GM12878 (cell line): ENCODE measurements around the gene SDF4. TPM values are rescaled to one million over a fixed set of nuclear protein-coding genes. Genes with fewer than 3 reads are reported as not detected.

Experiments
- ATAC-seq: fragments of 200-7000 bp; cut with Tn5 transposase; 3 replicates; pipeline ENCODE4 v1.9.1; 2020; ENCODE audit warnings: mild to moderate bottlenecking, moderate library complexity
- BruUV-seq: library from RNA; stranded (reverse); fragments of 400-500 nt; replicated peaks from 2 replicates; lab custom pipeline; 2021; lab: Mats Ljungman, UMichigan
- CTCF ChIA-PET: fragments of 300-600 bp; sonication (Branson Sonifier 250); formaldehyde crosslinking; extraction: SDS; loops from one replicate; lab custom pipeline; 2021; ENCODE audit warnings: inconsistent platforms; lab: Yijun Ruan, JAX
- POLR2A ChIA-PET: fragments of 350-600 bp; formaldehyde crosslinking; extraction: SDS; loops from one replicate; lab custom pipeline; 2021; ENCODE audit warnings: inconsistent platforms; lab: Charles Lee
- RAD21 ChIA-PET: fragments of 300-600 bp; sonication (Branson Sonifier 250); formaldehyde crosslinking; loops from one replicate; lab custom pipeline; 2023; ENCODE audit warnings: antibody characterized with exemption; ENCODE audit not compliant: unreplicated experiment; lab: Charles Lee
- SMC1A ChIA-PET: fragments of 300-600 bp; sonication (Branson Sonifier 250); formaldehyde crosslinking; loops from one replicate; lab custom pipeline; 2023; ENCODE audit not compliant: unreplicated experiment, uncharacterized antibody; lab: Charles Lee
- DNase-seq: peaks from one replicate; pipeline ENCODE4 v3.0.0-alpha.2; 2011; ENCODE audit warnings: low read depth, low spot score
- FAIRE-seq: peaks from 3 replicates; lab custom pipeline; 2011; peaks lifted over from hg19 to GRCh38; lab: Jason Lieb, UNC
- H2AFZ ChIP-seq: 2 replicates; pipeline ENCODE4 v1.6.0; 2011; ENCODE audit warnings: low read depth, low read length, control low read depth; ENCODE audit not compliant: control insufficient read depth
- H3K27ac ChIP-seq: 2 replicates; pipeline ENCODE4 v1.5.1; 2011; ENCODE audit warnings: control low read depth; ENCODE audit not compliant: control insufficient read depth, insufficient read depth
- H3K27me3 ChIP-seq, 2 experiments: replicated peaks in 1 of 2; 2 replicates each; pipeline versions ENCODE4 v1.6.0 to v1.6.1; 2011; ENCODE audit warnings: low read length in 1 of 2; ENCODE audit not compliant: control insufficient read depth in 2 of 2, insufficient read depth in 2 of 2
- H3K36me3 ChIP-seq, 2 experiments: 2 replicates each; pipeline ENCODE4 v1.5.1; 2011; ENCODE audit warnings: low read length in 1 of 2; ENCODE audit not compliant: control insufficient read depth in 2 of 2, insufficient read depth in 2 of 2
- H3K4me1 ChIP-seq: 2 replicates; pipeline ENCODE4 v1.6.1; 2011; ENCODE audit warnings: mild to moderate bottlenecking, low read length, moderate library complexity, mixed read lengths; ENCODE audit not compliant: control insufficient read depth, insufficient read depth
- H3K4me2 ChIP-seq: 2 replicates; pipeline ENCODE4 v1.6.0; 2011; ENCODE audit warnings: control low read depth; ENCODE audit not compliant: control insufficient read depth, insufficient read depth
- H3K4me3 ChIP-seq: fragments of 200-600 bp; sonication (generic); 2 replicates; pipeline ENCODE4 v1.5.1; 2016
- H3K79me2 ChIP-seq: 2 replicates; pipeline ENCODE4 v1.6.0; 2011; ENCODE audit warnings: low read length; ENCODE audit not compliant: control insufficient read depth, insufficient read depth
- H3K9ac ChIP-seq: 2 replicates; pipeline ENCODE4 v1.8.0; 2011; ENCODE audit warnings: low read length, control low read depth, mixed read lengths; ENCODE audit not compliant: control insufficient read depth, insufficient read depth
- H3K9me3 ChIP-seq: replicated peaks from 3 replicates; pipeline ENCODE4 v1.5.1; 2011; ENCODE audit warnings: mild to moderate bottlenecking, low read length; ENCODE audit not compliant: control insufficient read depth, insufficient read depth
- H4K20me1 ChIP-seq: 2 replicates; pipeline ENCODE4 v1.6.0; 2011; ENCODE audit not compliant: control insufficient read depth, insufficient read depth
- BMI1 ChIP-seq: fragments of 450-650 bp; IDR thresholded peaks from 2 replicates; pipeline ENCODE4 v1.6.1; 2016; ENCODE audit warnings: mild to moderate bottlenecking, moderate library complexity, borderline replicate concordance
- CHD2 ChIP-seq: IDR thresholded peaks from 2 replicates; pipeline ENCODE4 v1.6.1; 2011; ENCODE audit warnings: low read depth, low read length, improper control_type of control experiment, borderline replicate concordance
- EGR1 ChIP-seq, 2 experiments: IDR thresholded peaks; 1 replicate in 1 of 2; 2 replicates in 1 of 2; pipeline ENCODE4 v1.6.1; 2011 to 2012; ENCODE audit warnings: low read depth in 2 of 2, low read length in 2 of 2, borderline replicate concordance in 1 of 2, mild to moderate bottlenecking in 1 of 2, moderate library complexity in 1 of 2
- MEF2B ChIP-seq: fragments of 450-650 bp; IDR thresholded peaks from 2 replicates; pipeline ENCODE4 v1.6.1; 2018; ENCODE audit warnings: mild to moderate bottlenecking, moderate library complexity; ENCODE audit not compliant: partially characterized antibody, poor library complexity, severe bottlenecking
- MYB ChIP-seq: fragments of 150-350 bp; IDR thresholded peaks from 2 replicates; pipeline ENCODE4 v1.6.1; 2014; ENCODE audit warnings: mild to moderate bottlenecking, low read depth, low read length, borderline replicate concordance
- NFYB ChIP-seq: IDR thresholded peaks from 2 replicates; pipeline ENCODE4 v1.6.1; 2011; ENCODE audit warnings: low read depth, mild to moderate bottlenecking, low read length, improper control_type of control experiment, moderate library complexity; ENCODE audit not compliant: insufficient read depth
- PAX5 ChIP-seq: IDR thresholded peaks from 2 replicates; pipeline ENCODE4 v1.6.1; 2011; ENCODE audit warnings: low read depth, low read length, borderline replicate concordance
- PML ChIP-seq: IDR thresholded peaks from 2 replicates; pipeline ENCODE4 v1.6.1; 2012; ENCODE audit warnings: low read length, inconsistent platforms
- RB1 ChIP-seq: fragments of 450-650 bp; formaldehyde crosslinking; IDR thresholded peaks from 2 replicates; pipeline ENCODE4 v1.6.1; 2017; ENCODE audit warnings: mild to moderate bottlenecking, borderline replicate concordance
- TAF1 ChIP-seq: IDR thresholded peaks from 2 replicates; pipeline ENCODE4 v1.6.1; 2011; ENCODE audit warnings: mild to moderate bottlenecking, low read depth, low read length, borderline replicate concordance
- WRNIP1 ChIP-seq: IDR thresholded peaks from 2 replicates; pipeline ENCODE4 v1.6.1; 2011; ENCODE audit warnings: low read depth, low read length, improper control_type of control experiment, borderline replicate concordance
- ZNF622 ChIP-seq: fragments of 450-650 bp; IDR thresholded peaks from 2 replicates; pipeline ENCODE4 v1.6.1; 2017; ENCODE audit warnings: mild to moderate bottlenecking, inconsistent platforms
- WGBS: methylation state at CpG from one replicate; pipeline ENCODE4 v1.1.6; 2016; ENCODE audit warnings: low lambda C conversion rate; ENCODE audit not compliant: insufficient replicate concordance, insufficient coverage; ENCODE audit errors: missing lambda C conversion rate; 5-methylcytosine and 5-hydroxymethylcytosine counted together
- in situ Hi-C: fragments of 300-500 bp; cut with MboI; formaldehyde crosslinking; loops from 9 replicates; pipeline ENCODE4 v1.14.3; 2018; ENCODE audit warnings: mixed read lengths
- intact Hi-C: fragments of 100-400 bp; cut with micrococcal nuclease; formaldehyde crosslinking; loops from one replicate; pipeline ENCODE4 v1.14.2; 2022; ENCODE audit not compliant: unreplicated experiment
- polyA plus RNA-seq, 11 experiments: library from polyadenylated mRNA; depleted of rRNA in 4 of 11; unstranded in 6 of 11; stranded (reverse) in 5 of 11; fragments of >200 nt; fragmentation: Nextera tagmentation in 4 of 11; fragmentation: Illumina TruSeq in 1 of 11; extraction: Ambion mirVana in 4 of 11; extraction: Trizol in 1 of 11; gene quantifications; 1 replicate in 1 of 11; 2 replicates in 10 of 11; pipeline versions ENCODE4 v1.2.1 to v1.2.3, GENCODE V29; 2011 to 2016; ENCODE audit warnings: inconsistent platforms in 2 of 11, missing spikeins in 2 of 11, low read depth in 1 of 11
- total RNA-seq, 4 experiments: library from RNA; depleted of rRNA in 3 of 4; stranded (reverse); fragments of >200 nt in 3 of 4; fragmentation: Illumina TruSeq in 1 of 4; extraction: Trizol in 1 of 4; gene quantifications; 2 replicates each; pipeline versions ENCODE4 v1.2.1 to v1.2.3, GENCODE V29; 2013 to 2021
- TF ChIP-seq, protein P1 (sequence below): fragments of 150-350 bp; IDR thresholded peaks from 2 replicates; pipeline ENCODE4 v1.6.1; 2016; ENCODE audit warnings: low read depth, low read length
- TF ChIP-seq, protein P2 (sequence below): fragments of 450-650 bp; IDR thresholded peaks from 2 replicates; pipeline ENCODE4 v1.6.1; 2016; ENCODE audit warnings: mild to moderate bottlenecking
- TF ChIP-seq, protein P3 (sequence below): IDR thresholded peaks from 2 replicates; pipeline ENCODE4 v1.6.1; 2011; ENCODE audit warnings: mild to moderate bottlenecking, low read depth, low read length, moderate library complexity; ENCODE audit not compliant: insufficient replicate concordance

The SDF4 gene
- total and polyA plus RNA-seq, 10 of the 15 experiments (the other 5 are each of a cell fraction or from before 2014, with no cell fraction given) = 0.44 to 97.2 (median 40.2) TPM

DNA sequence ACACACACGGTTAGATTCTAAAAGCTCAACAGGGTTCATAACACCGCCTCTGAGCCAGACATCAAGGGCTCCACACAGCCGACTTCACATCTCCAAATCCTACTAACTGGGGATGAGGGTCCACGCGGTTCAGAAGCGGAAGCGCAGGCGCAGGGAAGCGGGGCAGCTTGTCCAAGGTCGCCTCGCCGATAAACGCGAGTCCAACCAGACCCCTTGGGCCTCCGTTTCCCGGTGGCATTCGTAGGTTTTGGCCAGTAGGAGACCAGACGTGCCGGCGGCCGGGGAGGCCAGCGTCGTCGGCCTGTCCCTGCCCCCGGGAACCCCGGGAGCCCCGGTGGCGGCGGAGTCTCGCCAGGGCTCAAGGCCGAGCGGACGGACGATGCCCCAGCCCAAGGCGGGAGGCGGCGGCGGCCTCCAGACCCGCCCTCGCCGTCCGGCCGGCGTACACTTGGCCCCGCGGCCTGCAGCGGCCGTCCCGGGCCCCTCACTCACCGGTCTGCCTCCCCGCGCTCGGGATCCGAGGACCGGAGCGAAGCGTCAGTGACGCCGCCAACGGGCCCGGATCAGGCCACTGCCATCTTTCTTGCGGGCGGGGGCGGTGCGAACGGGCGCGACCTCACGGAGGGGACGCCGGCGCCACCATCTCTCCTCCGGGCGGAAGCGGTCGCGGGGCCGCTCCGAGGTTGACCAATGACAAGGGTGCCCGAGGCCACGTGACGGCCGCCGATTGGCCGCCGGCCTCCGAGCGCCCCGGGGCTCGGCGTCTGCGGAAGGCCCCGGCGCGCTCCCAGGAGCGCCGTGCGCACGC is at the start of gene SDF4 (continued):
- TF ChIP-seq, protein P1, sequence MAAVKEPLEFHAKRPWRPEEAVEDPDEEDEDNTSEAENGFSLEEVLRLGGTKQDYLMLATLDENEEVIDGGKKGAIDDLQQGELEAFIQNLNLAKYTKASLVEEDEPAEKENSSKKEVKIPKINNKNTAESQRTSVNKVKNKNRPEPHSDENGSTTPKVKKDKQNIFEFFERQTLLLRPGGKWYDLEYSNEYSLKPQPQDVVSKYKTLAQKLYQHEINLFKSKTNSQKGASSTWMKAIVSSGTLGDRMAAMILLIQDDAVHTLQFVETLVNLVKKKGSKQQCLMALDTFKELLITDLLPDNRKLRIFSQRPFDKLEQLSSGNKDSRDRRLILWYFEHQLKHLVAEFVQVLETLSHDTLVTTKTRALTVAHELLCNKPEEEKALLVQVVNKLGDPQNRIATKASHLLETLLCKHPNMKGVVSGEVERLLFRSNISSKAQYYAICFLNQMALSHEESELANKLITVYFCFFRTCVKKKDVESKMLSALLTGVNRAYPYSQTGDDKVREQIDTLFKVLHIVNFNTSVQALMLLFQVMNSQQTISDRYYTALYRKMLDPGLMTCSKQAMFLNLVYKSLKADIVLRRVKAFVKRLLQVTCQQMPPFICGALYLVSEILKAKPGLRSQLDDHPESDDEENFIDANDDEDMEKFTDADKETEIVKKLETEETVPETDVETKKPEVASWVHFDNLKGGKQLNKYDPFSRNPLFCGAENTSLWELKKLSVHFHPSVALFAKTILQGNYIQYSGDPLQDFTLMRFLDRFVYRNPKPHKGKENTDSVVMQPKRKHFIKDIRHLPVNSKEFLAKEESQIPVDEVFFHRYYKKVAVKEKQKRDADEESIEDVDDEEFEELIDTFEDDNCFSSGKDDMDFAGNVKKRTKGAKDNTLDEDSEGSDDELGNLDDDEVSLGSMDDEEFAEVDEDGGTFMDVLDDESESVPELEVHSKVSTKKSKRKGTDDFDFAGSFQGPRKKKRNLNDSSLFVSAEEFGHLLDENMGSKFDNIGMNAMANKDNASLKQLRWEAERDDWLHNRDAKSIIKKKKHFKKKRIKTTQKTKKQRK = no peak

DNA sequence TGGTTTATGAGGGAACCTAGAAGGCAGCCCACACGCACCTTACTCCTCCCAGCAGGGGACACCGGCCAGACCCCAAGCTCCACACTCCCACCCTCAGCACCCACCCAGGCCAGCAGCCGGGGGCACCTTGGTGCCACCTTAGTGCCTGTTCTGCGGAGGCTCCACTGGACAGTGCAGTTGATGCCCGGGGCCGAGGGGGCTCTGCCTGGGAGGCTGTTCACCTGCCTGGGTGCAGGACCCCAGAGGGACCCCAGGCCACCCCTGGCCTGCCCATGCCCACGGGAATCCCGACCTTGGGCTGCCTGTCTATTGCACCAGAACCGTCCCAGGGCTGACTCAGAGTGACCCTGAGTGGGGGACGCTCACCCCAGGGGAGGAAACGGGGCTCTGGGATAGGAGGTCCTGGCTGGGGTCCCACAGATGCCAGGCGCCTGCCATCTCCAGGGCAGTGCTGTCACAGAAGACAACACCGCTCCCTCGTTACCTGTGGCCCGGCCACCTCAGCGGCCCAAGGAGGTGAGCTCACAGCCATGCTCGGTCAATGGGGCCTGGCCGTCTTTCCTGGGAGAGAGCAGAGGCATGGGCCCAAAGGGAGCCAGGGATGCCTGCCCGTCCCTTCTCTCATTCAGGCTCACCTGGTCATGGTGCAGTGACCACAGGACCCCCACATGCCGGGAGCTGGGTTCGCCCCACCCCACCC is 49.1 kb upstream of the SDF4 start:
- no peaks in the 10 kb centered on the region for H3K9me3 ChIP-seq
- DNase-seq (no peak), FAIRE-seq (no peak), ATAC-seq (no peak)
- ChIA-PET CTCF (interaction anchor here (0.6 to 1.0 kb wide), 2 partner anchors 11 to 248 kb away, joined by 3 read pairs; no protein-coding TSS in a partner anchor), RAD21 (no interaction called here), SMC1A (no interaction called here), POLR2A (no interaction called here)
- no peak overlapping the region for H2AFZ ChIP-seq
- no peaks in the 10 kb centered on the region for H3K79me2 ChIP-seq
- no peaks in the 10 kb centered on the region for H3K36me3 ChIP-seq
- WGBS = 46% methylated on average over 19 of the region's 21 CpGs
- H3K27ac ChIP-seq = no peak overlapping the region
- no peaks in the 10 kb centered on the region for H3K27me3 ChIP-seq
- no peak overlapping the region for H3K4me2 ChIP-seq
- no peak overlapping the region for H3K9ac ChIP-seq
- H3K4me3 ChIP-seq = no peak overlapping the region
- in situ Hi-C loops (no loop called here), intact Hi-C loops (no loop called here)
- no TSS peak for BruUV-seq
- no peaks in the 10 kb centered on the region for H3K4me1 ChIP-seq
- no peaks in the 10 kb centered on the region for H4K20me1 ChIP-seq
- TF ChIP-seq ZNF622 (no peak), BMI1 (no peak), PAX5 (no peak), MEF2B (no peak), MYB (no peak), TAF1 (no peak), RB1 (no peak), NFYB (no peak), PML (no peak), CHD2 (no peak), WRNIP1 (no peak), EGR1 (IDR thresholded peaks at IDR 0.05; ENCODE audit: borderline replicate concordance in 1 of 2, low read depth in 2 of 2, low read length in 2 of 2) (no peak)
- TF ChIP-seq, protein P2, sequence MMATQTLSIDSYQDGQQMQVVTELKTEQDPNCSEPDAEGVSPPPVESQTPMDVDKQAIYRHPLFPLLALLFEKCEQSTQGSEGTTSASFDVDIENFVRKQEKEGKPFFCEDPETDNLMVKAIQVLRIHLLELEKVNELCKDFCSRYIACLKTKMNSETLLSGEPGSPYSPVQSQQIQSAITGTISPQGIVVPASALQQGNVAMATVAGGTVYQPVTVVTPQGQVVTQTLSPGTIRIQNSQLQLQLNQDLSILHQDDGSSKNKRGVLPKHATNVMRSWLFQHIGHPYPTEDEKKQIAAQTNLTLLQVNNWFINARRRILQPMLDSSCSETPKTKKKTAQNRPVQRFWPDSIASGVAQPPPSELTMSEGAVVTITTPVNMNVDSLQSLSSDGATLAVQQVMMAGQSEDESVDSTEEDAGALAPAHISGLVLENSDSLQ = no peak
- TF ChIP-seq, protein P3, sequence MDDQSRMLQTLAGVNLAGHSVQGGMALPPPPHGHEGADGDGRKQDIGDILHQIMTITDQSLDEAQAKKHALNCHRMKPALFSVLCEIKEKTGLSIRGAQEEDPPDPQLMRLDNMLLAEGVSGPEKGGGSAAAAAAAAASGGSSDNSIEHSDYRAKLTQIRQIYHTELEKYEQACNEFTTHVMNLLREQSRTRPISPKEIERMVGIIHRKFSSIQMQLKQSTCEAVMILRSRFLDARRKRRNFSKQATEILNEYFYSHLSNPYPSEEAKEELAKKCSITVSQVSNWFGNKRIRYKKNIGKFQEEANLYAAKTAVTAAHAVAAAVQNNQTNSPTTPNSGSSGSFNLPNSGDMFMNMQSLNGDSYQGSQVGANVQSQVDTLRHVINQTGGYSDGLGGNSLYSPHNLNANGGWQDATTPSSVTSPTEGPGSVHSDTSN = no peak
